ENCODE results near the gene REEP5. TPM values are rescaled to one million over a fixed set of nuclear protein-coding genes. Genes with fewer than 3 reads are reported as not detected.

The REEP5 gene
- total RNA-seq, 1 experiment from 2014 or later, result 50.5 TPM

GRCh38 chr5:112918136-112918535 is 3.9 kb downstream of the REEP5 start:
- TF ChIP-seq, protein P1, sequence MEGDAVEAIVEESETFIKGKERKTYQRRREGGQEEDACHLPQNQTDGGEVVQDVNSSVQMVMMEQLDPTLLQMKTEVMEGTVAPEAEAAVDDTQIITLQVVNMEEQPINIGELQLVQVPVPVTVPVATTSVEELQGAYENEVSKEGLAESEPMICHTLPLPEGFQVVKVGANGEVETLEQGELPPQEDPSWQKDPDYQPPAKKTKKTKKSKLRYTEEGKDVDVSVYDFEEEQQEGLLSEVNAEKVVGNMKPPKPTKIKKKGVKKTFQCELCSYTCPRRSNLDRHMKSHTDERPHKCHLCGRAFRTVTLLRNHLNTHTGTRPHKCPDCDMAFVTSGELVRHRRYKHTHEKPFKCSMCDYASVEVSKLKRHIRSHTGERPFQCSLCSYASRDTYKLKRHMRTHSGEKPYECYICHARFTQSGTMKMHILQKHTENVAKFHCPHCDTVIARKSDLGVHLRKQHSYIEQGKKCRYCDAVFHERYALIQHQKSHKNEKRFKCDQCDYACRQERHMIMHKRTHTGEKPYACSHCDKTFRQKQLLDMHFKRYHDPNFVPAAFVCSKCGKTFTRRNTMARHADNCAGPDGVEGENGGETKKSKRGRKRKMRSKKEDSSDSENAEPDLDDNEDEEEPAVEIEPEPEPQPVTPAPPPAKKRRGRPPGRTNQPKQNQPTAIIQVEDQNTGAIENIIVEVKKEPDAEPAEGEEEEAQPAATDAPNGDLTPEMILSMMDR (conservative IDR thresholded peaks at IDR 0.05; ENCODE audit: low read depth, low read length), result no peak
- no peak for TF ChIP-seq EZH2 (IDR thresholded peaks at IDR 0.05; ENCODE audit: borderline replicate concordance, low read depth, low read length, poor library complexity, severe bottlenecking)
- Histone ChIP-seq H3K9me3 (ENCODE audit: low read depth, low read length, poor library complexity, severe bottlenecking) (no peaks in the 10 kb centered on the region), H3K27me3 (replicated peaks; ENCODE audit: insufficient read depth, low read depth, low read length, poor library complexity) (no peaks in the 10 kb centered on the region), H3K4me1 (ENCODE audit: insufficient read depth, low read length, poor library complexity, severe bottlenecking) (peaks cover 17% of the 10 kb centered on the region), H3K4me3 (ENCODE audit: low read depth, low read length, poor library complexity, severe bottlenecking) (no peak overlapping the region), H3K36me3 (ENCODE audit: insufficient read depth, low read length, poor library complexity, severe bottlenecking) (peaks cover 34% of the 10 kb centered on the region), H3K27ac (ENCODE audit: low read depth, low read length, poor library complexity, severe bottlenecking) (no peak overlapping the region)
- CTCF ChIA-PET, result no interaction called here
- no TSS peak for BruUV-seq (replicated peaks)
- intact Hi-C loops (cut with micrococcal nuclease; ENCODE audit: unreplicated experiment), result no loop called here
- DNase-seq (ENCODE audit: low spot score), result no peak
- POLR2A ChIA-PET (ENCODE audit: low non-redundant PET), result no interaction called here

GRCh38 chr5:112917453-112917995 is 4.5 kb downstream of the REEP5 start:
- Histone ChIP-seq H3K4me1 (ENCODE audit: insufficient read depth, low read length, poor library complexity, severe bottlenecking) (peaks cover 13% of the 10 kb centered on the region), H3K4me3 (ENCODE audit: low read depth, low read length, poor library complexity, severe bottlenecking) (no peak overlapping the region), H3K27me3 (replicated peaks; ENCODE audit: insufficient read depth, low read depth, low read length, poor library complexity) (no peaks in the 10 kb centered on the region), H3K36me3 (ENCODE audit: insufficient read depth, low read length, poor library complexity, severe bottlenecking) (peaks cover 34% of the 10 kb centered on the region), H3K27ac (ENCODE audit: low read depth, low read length, poor library complexity, severe bottlenecking) (no peak overlapping the region), H3K9me3 (ENCODE audit: low read depth, low read length, poor library complexity, severe bottlenecking) (no peaks in the 10 kb centered on the region)
- ChIA-PET CTCF (no interaction called here), POLR2A (ENCODE audit: low non-redundant PET) (no interaction called here)
- intact Hi-C loops (cut with micrococcal nuclease; ENCODE audit: unreplicated experiment), result no loop called here
- DNase-seq (ENCODE audit: low spot score), result peak; percentile 43
- TF ChIP-seq, protein P1 (conservative IDR thresholded peaks at IDR 0.05; ENCODE audit: low read depth, low read length), result peak; percentile 44
- no peak for TF ChIP-seq EZH2 (IDR thresholded peaks at IDR 0.05; ENCODE audit: borderline replicate concordance, low read depth, low read length, poor library complexity, severe bottlenecking)
- no TSS peak for BruUV-seq (replicated peaks)

DNA sequence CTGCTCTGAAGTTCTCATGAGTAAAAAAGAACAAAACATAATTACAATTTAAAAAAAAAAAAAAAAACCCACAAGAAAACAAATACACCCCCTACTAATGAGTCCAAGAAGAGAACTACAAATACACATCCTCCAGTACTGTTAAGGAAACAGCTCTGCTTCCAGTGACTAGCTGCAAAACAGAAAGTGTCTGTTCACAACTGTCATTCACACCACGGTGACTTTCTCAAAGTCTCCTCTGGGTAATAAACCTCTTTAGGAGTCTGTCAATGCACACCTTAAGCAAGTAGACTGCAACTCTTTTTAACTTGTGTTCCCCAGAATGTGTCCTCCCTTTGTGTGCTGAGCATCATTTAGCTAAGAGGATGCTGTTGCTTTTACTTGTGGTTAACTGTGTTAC is 6.2 kb downstream of the REEP5 start:
- CTCF ChIA-PET, result no interaction called here
- POLR2A ChIA-PET (ENCODE audit: low non-redundant PET), result interaction anchor here (0.7 kb wide), 1 partner anchor 295 kb away, joined by 10 read pairs; no protein-coding TSS in a partner anchor

More for the DNA sequence above, 6.2 kb downstream of the REEP5 start:
- DNase-seq (ENCODE audit: low spot score), result no peak
- Histone ChIP-seq H3K4me1 (ENCODE audit: insufficient read depth, low read length, poor library complexity, severe bottlenecking) (peaks cover 16% of the 10 kb centered on the region), H3K36me3 (ENCODE audit: insufficient read depth, low read length, poor library complexity, severe bottlenecking) (peaks cover 37% of the 10 kb centered on the region), H3K4me3 (ENCODE audit: low read depth, low read length, poor library complexity, severe bottlenecking) (no peak overlapping the region), H3K9me3 (ENCODE audit: low read depth, low read length, poor library complexity, severe bottlenecking) (no peaks in the 10 kb centered on the region), H3K27ac (ENCODE audit: low read depth, low read length, poor library complexity, severe bottlenecking) (no peak overlapping the region), H3K27me3 (replicated peaks; ENCODE audit: insufficient read depth, low read depth, low read length, poor library complexity) (no peaks in the 10 kb centered on the region)
- intact Hi-C loops (cut with micrococcal nuclease; ENCODE audit: unreplicated experiment), result no loop called here
- BruUV-seq (replicated peaks), result no TSS peak
- no peak for TF ChIP-seq EZH2 (IDR thresholded peaks at IDR 0.05; ENCODE audit: borderline replicate concordance, low read depth, low read length, poor library complexity, severe bottlenecking)
- TF ChIP-seq, protein P1 (conservative IDR thresholded peaks at IDR 0.05; ENCODE audit: low read depth, low read length), result no peak
